ENCODE data around the gene KRTAP10-4.
"Not testable (repeated sequence)": the region's sequence is repeated elsewhere in the genome, so short reads cannot be mapped to it uniquely, and the experiment has no call there.

Gene KRTAP10-4

DNA sequence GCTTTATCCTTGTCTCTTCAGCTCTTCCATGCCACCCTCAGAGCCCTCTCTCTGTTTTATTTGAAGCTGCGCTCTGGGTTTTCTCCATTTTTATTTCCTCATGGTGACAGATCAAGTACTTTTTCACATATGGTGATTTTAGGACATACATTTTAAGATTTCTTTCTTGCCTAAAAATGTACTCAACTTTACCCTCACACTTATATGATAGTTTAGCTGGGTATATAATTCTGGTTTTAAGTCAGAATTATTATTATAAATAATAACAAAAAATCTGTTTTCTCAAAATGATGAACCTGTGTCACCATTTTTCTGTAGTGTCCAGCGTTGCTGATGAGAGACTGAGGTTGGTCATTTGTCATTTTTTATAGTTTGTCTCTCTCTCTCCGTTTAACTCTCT, 7.6 kb downstream of the KRTAP10-4 start:
- DNase-seq = no peak

- DNase-seq = no peak
Measured at GRCh38 chr21:44582055-44582454, 8.5 kb downstream of the KRTAP10-4 start.

DNA sequence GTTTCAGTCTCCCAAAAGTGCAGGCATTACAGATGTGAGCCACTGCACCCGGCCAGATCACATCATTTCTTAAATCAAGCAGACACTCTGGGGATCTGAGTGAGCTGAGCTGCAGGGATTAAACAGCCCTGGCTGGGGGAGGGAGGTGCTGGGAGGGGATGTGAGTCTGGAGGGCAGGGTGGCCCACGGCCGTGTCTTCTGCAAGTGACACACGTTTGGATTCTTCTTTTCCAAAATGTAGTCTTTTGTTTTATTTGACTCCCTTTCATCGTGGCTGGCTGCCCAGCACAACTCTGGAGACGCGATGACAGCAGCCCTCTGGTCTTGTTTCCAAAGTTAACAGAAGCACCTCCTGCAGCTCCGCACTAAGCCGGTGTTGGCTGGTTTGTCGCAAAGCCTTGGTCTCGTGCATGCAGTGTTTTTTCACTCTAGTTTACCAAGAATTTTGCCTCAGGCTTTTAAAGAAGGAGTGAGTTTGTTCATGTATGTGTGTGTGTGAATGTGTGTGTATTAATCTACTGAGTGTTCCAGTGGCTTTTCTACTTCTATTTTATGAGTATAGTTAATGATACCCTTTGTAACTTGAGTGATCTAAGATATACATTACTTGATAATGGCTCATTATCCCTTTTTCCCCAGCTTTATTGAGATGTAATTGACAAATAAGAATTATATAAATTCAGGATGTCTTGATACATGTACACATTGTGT, 9.7 kb downstream of the KRTAP10-4 start:
- no peak for DNase-seq

GRCh38 chr21:44583800-44584147, 10.2 kb downstream of the KRTAP10-4 start:
- DNase-seq = no peak

- no peak for DNase-seq
Measured at GRCh38 chr21:44585892-44586291, 12.4 kb downstream of the KRTAP10-4 start.

DNA sequence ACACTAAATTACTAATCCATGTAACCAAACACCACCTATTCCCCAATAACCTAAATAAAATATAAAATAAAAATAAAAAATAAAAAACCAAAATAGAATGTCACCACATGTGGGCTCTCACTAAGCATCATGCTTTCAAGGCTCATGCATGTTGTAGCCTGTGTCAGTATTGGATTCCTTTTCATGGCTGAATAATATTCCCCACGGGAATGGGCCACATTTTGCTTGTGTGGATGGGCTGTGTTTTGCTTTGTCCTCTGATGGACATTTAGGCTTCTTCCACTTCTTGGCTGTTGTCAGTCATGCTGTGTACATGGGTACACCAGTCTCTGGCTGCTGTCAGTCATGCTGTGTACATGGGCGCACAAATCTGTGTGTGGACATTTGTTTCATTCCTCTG, 15.6 kb downstream of the KRTAP10-4 start:
- no peak for DNase-seq

GRCh38 chr21:44589586-44590305, 16.2 kb downstream of the KRTAP10-4 start:
- DNase-seq = no peak

GRCh38 chr21:44590311-44590721, 16.8 kb downstream of the KRTAP10-4 start:
- no peak for DNase-seq

DNA sequence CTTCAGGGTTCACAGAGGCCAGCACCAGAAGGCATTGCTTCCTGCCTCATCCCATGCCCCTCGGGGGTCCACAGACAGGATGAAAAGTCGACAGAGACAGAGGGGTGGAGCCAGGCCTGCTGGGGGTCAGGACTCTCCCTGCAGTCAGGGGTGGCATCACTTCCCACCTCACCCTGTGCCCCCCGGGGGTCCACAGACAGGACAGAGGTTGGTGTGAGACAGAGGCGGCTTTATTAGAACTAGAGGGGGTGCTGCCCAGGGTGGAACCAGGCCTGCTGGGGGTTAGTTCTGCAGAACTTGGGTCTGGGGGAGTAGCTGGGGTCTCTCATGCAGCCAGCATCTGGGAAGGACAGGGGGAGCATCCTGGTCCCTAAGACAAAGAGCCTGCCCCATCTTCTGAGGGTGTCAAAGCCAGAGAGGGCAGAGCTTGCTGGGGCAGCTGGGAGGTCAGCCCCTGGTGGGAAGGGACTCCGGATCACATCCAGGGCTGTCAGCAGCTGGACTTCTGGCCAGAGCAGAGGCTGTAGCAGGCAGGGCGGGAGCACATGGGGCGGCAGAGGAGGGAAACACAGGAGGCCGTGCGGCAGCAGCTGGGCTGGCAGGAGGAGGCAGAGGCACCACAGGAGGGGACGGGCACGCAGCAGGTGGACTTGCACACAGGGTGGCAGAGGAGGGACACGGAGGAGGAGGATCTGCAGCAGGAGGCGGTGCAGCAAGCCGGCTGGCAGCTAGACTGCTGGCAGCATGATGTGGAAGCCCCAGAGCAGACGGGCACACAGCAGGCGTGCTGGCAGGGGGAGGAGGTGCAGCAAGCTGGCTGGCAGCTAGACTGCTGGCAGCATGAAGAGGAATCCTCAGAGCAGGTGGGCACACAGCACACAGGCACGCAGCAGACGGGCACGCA, 17.6 kb downstream of the KRTAP10-4 start:
- not testable (repeated sequence) for DNase-seq

DNA sequence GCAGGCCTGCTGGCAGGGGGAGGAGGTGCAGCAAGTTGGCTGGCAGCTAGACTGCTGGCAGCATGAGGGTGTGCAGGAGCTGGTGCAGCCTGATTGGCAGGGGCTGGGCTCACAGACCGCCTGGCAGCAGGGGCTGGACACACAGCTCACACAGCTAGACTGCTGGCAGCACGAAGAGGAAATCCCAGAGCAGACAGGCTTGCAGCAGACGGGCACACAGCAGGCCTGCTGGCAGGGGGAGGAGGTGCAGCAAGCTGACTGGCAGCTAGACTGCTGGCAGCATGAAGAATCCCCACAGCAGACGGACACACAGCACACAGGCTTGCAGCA, 18.2 kb downstream of the KRTAP10-4 start:
- not testable (repeated sequence) for DNase-seq

DNA sequence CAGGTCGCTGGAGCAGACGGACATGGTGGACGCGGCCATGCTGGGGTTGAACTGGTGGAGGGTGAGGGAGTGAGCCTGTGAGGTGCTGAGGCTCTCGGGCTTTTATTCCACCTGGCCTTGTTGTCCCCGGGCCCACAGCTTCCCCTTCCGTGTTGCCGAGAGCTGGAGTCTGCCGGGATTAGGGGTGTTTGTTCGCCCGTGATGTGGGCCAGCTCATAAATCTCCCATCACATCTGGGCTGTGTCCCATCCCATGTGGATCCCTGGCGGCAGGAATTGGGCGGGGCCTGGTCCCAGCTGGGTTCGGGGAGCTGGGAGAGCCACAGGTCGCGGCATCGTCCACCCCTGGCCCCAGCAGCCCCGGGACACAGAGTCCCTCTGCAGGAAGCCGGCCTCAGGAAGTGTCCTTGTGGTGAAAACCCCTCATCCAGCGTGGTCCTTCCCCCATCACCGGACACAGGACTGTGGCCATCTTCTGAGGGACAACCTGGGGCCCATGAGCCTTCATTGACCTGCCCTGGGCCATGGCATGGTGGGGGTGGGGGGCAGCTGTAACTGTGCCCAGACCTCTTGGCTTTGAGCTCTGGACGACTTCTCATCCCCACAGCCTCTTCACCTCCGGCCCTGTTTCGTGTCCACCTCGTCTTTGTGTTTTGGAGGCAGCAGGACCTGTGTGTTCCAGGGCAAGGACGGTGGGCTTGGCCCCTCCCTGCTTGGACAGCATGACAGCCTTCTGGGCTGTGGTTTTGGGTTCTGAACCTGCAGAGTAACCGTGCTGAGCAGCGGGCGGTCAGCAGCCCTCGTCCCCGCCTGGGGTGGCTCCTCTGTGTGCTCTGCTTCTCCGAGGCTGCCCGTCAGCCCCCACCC, 19.1 kb downstream of the KRTAP10-4 start, which contains the start of gene KRTAP10-6:
KRTAP10-6 (minus strand) TSS at position 60 of the 866 bp plus-strand sequence; CDS start at position 39, 21 bp downstream.
- no peak for DNase-seq

DNA sequence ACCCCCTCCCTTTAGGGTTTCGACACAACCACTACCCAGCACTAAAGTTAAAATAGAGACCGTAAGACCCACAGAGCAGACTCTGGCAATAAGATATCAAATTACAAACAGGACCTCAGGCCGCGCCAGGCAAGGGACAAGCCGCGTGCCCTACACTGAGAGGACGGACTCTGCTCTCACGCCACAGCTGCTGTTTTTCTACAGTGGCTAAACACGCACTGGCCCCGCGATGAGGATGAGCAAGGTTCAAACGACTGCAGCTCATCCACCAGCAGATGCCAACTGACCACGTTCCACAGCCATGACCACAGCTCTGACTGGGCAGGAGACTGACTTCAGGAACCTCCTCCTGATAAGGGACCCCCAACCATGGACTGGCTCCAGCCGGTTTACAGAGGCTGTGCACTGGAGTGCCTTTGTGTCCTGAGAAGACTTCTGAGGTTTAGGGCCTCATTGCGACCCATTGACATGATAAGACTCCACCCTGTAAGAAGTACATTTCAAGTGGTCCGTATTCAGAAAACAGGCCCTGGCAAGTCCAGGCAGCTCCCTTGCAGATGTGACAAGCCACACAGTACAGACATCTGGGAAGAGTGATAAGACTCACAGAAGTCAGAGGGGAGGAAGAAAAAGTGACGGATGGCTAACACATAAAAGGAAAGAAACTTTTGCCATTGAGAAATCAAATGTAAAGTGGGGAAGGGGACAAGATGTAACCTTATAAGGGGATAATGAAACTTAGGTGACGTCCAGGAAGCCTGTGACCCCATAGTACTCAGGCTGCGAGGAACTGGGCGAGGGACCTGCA, 20.3 kb downstream of the KRTAP10-4 start:
- no peak for DNase-seq

- DNase-seq = no peak
Measured at GRCh38 chr21:44594406-44594916, 20.9 kb downstream of the KRTAP10-4 start.

DNA sequence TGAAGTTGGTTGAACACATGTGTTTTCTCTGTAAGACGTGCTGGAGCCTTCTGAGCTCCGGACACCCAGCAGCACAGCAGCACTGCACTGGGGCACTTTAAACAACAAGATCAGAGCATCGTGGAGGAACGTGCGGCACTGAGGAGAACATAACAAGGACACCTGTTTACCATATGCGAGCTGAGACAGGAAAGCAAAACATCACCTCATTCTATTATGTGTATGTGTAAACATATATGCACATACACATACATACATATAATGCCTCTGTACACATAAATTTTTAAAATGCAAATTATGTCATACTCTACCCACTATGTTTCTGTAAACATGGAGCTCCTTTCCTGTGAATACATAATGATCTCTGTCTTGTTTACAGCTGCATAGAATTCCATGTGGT, 22.0 kb downstream of the KRTAP10-4 start:
- no peak for DNase-seq

DNA sequence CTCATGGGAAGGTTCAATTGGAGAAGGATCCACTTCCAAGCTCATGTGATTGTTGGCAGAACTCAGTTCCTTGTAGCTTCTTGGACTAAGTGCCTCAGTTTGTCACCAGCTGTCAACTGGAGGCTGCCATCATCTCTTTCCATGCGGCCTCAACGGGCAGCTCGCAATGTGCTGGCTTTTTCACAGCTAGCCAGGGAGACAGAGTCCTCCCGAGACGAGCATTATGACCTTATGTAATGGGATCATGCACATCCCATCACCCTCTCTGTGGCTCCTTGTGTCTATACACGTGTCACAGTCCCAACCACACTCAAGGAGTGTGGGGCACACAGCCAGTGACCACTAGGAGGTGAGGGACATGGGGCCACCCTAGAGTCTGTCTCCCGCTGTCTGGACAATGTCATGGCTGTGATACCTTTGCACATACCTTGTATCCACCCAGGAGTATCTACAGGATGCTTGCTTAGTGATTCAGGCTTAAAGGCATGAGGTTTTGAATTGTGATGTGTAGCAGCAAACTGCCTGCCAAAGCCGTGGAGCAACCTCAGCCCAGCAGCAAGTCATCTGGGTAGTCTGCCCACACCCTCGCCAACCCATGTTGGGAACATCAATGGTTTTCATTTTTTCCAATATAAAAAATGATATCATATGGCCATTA, 22.7 kb downstream of the KRTAP10-4 start:
- DNase-seq = no peak

GRCh38 chr21:44598061-44598460, 24.5 kb downstream of the KRTAP10-4 start:
- DNase-seq = no peak

DNA sequence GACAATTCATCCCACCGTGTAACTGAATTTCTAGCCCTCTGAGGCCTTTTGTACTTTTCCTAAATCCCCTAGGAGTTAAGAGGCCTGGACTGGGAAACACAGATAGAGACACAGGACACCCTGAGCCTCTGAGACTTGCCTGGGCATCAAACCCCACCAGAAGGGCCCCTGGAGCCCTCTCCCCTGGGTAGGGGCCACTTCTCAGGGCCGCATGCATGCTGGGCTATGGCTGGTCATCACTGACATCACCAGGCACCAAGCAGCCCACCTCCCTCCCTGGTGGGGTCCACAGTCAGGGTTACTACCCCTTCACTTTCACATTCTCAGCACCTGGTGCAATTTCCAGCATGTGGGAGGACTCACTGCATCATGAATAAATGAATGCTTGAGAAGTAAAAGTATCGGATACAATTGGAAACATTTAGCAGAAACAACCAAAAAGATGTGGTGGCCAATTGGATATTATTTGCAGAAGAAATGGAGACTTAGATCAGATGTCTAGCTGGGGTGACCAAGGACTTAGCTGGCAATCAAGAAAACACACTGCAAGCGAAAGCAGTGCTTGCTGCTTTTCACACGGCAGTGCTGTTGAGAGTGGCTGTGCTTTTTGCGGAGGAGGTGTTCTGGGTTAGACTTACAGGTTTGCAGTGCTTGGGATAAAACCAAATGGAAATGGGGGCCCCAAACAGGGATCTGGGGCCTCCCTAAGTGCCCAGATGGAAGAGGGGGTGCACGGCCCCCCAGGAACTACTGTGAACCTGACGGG, 25.9 kb downstream of the KRTAP10-4 start:
- DNase-seq = no peak

DNA sequence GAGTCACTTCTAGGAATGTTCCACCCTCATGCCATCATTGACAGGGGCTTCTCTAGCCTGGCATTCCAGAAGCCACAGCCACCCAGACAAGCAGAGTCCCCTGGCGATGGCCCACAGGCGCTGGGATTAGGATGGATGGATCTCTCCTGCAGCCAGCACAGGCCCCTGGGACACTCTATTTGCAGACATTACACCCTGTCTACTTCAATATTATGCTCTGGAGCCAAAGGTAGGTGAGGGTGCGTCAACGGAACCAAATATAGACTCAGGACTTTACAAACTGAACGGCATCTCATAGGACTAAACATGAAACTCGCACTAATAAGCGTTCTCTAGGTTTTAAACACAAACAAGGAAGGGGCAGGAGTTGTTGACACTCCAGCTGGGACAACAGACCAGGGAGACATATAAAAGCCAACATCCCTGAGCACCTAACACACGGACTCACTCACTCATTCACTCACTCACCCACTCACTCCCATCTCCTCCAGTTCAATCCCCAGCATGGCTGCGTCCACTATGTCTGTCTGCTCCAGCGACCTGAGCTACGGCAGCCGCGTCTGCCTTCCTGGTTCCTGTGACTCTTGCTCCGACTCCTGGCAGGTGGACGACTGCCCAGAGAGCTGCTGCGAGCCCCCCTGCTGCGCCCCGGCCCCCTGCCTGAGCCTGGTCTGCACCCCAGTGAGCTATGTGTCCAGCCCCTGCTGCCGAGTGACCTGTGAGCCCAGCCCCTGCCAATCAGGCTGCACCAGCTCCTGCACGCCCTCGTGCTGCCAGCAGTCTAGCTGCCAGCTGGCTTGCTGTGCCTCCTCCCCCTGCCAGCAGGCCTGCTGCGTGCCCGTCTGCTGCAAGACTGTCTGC, 26.8 kb downstream of the KRTAP10-4 start, which contains the start of gene KRTAP10-7:
KRTAP10-7 (plus strand) TSS at position 480 of the 861 bp plus-strand sequence; CDS start at position 505, 25 bp downstream.
- DNase-seq = not testable (repeated sequence)

- not testable (repeated sequence) for DNase-seq
Measured at GRCh38 chr21:44601091-44601490, 27.6 kb downstream of the KRTAP10-4 start.

Measured in amniotic stem cell (primary cell).